Measurements from ENCODE around the gene CDK5. TPM values are rescaled to one million over a fixed set of nuclear protein-coding genes. Genes with fewer than 3 reads are reported as not detected.

The CDK5 gene
- total and polyA plus RNA-seq, 12 donors, result 15.4 to 29.8 (median 19.7) TPM

GRCh38 chr7:151062399-151063211, 4.9 kb upstream of the CDK5 start:
- Histone ChIP-seq H3K27ac (peak overlapping the region in 4 of 5 donors; percentile 66 to 96 (median 76)), H3K4me1 (replicated peaks in 1 of 2) (peaks cover 40 to 44% of the 10 kb centered on the region in 2 donors), H3K4me3 (peak overlapping the region in 1 of 4 donors; percentile 98), H3K27me3 (no peaks in the 10 kb centered on the region), H3K36me3 (replicated peaks in 1 of 2) (peaks cover 0 to 37% of the 10 kb centered on the region in 2 donors), H3K9me3 (replicated peaks in 1 of 3) (no peaks in the 10 kb centered on the region)
- peak; percentile 54 to 85 (median 75) for DNase-seq
- WGBS, 4 donors, result 24 to 61% (median 34%) methylated on average over 11 to 43 of the region's 43 CpGs
- intact Hi-C loops (cut with DNase I), result no loop called here
- TF ChIP-seq CTCF (IDR thresholded peaks at IDR 0.05) (no peak), POLR2A (IDR thresholded peaks at IDR 0.05) (no peak)

- DNase-seq, result no peak
- Histone ChIP-seq H3K9me3 (replicated peaks in 1 of 3) (no peaks in the 10 kb centered on the region), H3K4me1 (replicated peaks in 1 of 2) (peaks cover 40 to 48% of the 10 kb centered on the region in 2 donors), H3K36me3 (replicated peaks in 1 of 2) (peaks cover 0 to 32% of the 10 kb centered on the region in 2 donors), H3K4me3 (peak overlapping the region in 1 of 4 donors; percentile 98), H3K27me3 (no peaks in the 10 kb centered on the region), H3K27ac (peak overlapping the region in 3 of 5 donors; percentile 15 to 96 (median 82))
- intact Hi-C loops (cut with DNase I), result no loop called here
- TF ChIP-seq POLR2A (IDR thresholded peaks at IDR 0.05) (peak in 1 of 2 donors; percentile 6), CTCF (IDR thresholded peaks at IDR 0.05) (no peak)
- WGBS, 4 donors, result 52 to 82% (median 65%) methylated on average over 2 to 11 of the region's 11 CpGs
Measured at GRCh38 chr7:151062111-151062398, 4.4 kb upstream of the CDK5 start.

GRCh38 chr7:151061213-151062110, 3.8 kb upstream of the CDK5 start:
- intact Hi-C loops (cut with DNase I), result no loop called here
- no peak for DNase-seq
- H3K36me3 ChIP-seq (replicated peaks in 1 of 2), result peaks cover 0 to 26% of the 10 kb centered on the region in 2 donors

More at GRCh38 chr7:151061213-151062110, 3.8 kb upstream of the CDK5 start:
- WGBS, 4 donors, result 56 to 67% (median 57%) methylated on average over 30 to 33 of the region's 33 CpGs
- Histone ChIP-seq H3K4me3 (peak overlapping the region in 1 of 4 donors; percentile 98), H3K27ac (peak overlapping the region in 3 of 5 donors; percentile 92 to 96 (median 96)), H3K9me3 (replicated peaks in 1 of 3) (no peaks in the 10 kb centered on the region), H3K27me3 (no peaks in the 10 kb centered on the region), H3K4me1 (replicated peaks in 1 of 2) (peaks cover 40 to 54% of the 10 kb centered on the region in 2 donors)
- no peak for TF ChIP-seq POLR2A (IDR thresholded peaks at IDR 0.05)
- no peak for TF ChIP-seq CTCF (IDR thresholded peaks at IDR 0.05)

All from adrenal gland (tissue), 12 donors.